Amygdala (tissue), 56 donors: ENCODE data around the gene CDK7.
A peak's percentile ranks its signal among the peaks of the same experiment; 100 is the strongest.
"Not testable (repeated sequence)": the region's sequence is repeated elsewhere in the genome, so short reads cannot be mapped to it uniquely, and the experiment has no call there.

Source experiments
- DNase-seq, 56 donors: peaks; one replicate each; lab custom pipeline; 2025; lab: John Stamatoyannopoulos, UW

CDK7 gene

GRCh38 chr5:69234457-69235268 lies at the start of gene CDK7:
CDK7 (plus strand) TSS chr5:69234886; CDS start chr5:69234976, 90 bp downstream.
- peak; percentile 50 to 96 (median 88) for DNase-seq

- no peak for DNase-seq
Observed at GRCh38 chr5:69187342-69187741, 47.3 kb upstream of the CDK7 start.

DNA sequence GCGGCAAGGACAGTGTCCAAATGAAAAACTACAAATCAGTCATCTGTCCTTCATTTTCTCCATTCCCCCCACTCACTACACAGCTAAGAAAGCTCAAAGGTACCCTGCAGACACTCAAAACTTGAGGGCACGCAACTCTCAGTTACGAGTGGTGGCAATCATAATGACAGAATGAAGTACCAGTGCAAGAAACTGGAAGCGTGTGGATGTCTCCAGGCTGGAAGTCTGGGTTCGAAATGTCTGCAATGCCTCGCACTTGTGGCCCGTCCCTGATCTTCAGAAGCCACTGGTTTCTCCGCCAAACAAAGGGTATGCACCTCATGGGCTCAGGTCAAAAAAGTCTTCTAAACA lies 45.9 kb upstream of the CDK7 start:
- DNase-seq, result no peak

DNA sequence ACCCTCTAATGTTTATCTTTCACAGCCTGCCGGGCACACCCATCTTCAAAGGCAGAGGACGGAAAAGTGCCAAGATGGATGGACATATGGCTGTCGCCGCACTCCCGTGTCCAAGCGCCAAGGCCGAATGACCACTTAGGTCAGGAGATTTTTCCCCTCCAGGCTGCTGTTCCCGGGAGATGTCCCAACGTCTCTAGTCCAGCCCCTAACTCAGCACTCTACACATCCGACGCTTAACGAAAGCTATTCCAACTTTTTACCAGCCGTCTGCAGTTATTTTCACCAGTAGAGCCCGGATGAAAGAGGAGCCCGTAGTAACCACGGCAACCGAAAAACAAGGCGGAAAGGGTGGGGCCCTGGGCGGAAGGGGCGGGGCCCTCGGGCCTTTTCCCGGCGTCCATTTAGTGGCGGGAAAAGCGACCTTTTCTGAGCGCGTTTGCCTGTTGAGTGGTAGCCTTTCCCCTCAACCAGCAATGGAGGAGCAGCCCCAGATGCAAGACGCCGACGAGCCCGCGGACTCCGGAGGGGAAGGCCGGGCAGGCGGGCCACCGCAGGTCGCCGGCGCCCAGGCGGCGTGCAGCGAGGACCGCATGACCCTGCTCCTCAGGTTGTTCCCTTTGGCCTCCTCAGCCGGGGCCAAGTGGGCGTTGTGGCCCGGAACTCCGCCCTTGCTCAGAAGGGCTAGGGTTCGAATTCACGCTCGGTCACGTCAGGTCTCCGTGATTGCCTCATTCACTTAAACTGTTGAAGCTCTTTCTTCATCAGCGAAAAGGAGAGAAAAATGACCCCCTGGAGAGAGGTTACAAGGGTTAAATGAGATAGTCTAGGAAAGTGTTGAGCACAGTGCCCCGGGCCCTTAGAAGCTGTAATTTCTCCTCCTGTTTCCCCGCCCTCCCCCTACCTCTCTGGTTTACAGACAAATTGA lies 45.3 kb upstream of the CDK7 start, which contains the start of gene CENPH:
Gene CENPH, plus strand, starts transcription at position 422 of the 925 bp plus-strand sequence. Its CDS starts 52 bp downstream, at position 474.
- peak; percentile 20 to 92 (median 74) for DNase-seq

DNA sequence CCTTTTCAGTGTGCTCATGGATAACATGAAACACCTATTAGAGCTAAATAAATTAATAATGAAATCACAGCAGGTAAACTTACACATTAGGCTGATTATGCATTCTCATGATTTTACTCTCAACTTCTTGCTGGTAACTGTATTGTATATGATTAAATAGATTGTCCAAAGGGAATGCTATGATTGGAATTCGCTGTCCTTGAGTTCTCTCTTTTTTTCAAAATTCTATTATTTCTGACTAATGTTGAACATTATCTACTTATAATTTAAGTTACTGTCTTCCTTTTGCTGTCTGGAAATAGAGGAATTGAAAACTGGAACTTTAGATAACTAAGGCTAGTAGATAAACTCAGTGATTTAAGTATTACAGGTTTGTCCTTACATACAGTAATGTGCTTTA lies 32.2 kb upstream of the CDK7 start:
- no peak for DNase-seq

DNA sequence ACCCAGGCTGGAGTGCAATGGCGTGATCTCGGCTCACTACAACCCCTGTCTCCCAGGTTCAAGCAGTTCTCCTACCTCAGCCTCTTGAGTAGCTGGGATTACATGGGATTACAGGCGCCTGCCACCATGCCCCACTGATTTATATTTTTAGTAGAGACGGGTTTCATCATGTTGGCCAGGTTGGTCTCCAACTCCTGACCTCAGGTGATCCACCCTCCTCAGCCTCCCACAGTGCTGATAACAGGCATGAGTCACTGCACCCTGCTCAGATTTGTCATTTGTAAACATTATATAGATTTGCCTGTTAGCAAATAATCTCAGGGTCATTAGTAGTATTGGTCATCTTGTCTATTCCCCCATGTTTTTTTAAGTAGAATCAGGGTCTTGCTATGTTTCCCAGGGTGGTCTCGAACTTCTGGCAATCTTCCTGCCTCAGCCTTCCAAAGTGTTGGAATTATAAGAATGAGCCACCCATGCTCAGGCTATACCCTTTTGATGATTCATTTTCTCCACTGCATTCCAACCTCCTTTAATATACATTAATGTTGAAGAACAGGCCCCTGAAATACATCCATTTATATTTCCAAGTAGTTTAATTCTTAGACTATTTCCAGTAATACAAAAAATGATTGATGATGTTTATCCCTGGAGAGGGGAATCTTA lies 28.0 kb upstream of the CDK7 start:
- DNase-seq, result no peak

DNA sequence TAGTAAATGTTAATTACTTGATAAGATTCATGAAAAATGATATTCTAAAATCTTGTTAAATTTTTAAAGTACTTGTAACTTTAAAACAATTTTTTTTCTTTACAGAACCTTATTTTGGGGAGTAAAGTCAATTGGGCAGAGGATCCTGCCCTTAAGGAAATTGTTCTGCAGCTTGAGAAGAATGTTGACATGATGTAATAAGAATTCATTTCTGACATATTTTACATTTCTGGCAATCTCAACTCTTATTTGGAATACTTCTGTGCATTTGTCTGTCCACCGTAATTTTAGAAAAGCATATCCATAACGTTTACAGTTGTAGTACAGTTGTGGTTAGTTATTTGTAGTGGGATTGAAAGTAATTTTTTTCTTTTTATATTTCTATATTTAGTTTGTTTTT lies 25.1 kb upstream of the CDK7 start:
- no peak for DNase-seq

- no peak for DNase-seq
Observed at GRCh38 chr5:69211200-69211599, 23.5 kb upstream of the CDK7 start.

DNA sequence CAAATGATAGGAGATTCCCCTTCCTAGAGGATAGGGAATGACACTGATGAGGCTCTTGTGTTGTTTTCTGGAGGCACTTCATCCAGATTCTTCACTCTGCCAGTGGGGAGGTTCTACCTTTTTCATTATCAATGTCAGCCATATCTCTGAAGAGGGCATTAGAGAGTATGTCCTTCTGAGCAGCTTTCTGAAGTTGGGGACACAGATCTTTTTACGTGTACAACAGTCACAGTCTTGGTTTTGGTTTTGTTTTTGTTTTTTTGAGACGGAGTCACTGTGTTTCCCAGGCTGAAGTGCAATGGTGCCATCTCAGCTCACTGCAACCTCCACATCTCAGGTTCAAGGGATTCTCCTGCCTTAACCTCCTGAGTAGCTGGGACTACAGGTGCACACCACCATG lies 22.7 kb upstream of the CDK7 start:
- DNase-seq, result no peak

- no peak for DNase-seq
Observed at GRCh38 chr5:69213513-69214215, 21.0 kb upstream of the CDK7 start.

- no peak for DNase-seq
Observed at GRCh38 chr5:69217151-69217511, 17.6 kb upstream of the CDK7 start.

GRCh38 chr5:69217548-69218526 lies 16.8 kb upstream of the CDK7 start:
- DNase-seq, result peak; percentile 48 to 97 (median 92)

DNA sequence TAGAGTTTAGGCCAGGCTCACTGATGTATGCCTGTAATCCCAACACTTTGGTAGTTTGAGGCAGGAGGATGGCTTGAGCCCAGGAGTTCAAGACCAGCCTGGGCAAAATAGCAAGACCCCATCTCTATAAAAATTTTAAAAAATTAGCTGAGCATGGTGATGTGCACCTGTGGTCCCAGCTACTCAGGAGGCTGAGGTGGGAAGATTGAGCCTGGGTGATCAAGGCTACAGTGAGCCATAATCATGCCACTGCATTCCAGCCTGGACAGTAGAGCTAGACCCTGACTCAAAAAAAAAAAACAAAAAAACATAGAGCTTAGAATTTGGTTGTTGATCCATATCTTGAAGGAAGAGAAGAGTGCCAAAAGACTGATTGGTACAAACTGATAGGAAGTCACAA lies 14.7 kb upstream of the CDK7 start:
- no peak for DNase-seq

DNA sequence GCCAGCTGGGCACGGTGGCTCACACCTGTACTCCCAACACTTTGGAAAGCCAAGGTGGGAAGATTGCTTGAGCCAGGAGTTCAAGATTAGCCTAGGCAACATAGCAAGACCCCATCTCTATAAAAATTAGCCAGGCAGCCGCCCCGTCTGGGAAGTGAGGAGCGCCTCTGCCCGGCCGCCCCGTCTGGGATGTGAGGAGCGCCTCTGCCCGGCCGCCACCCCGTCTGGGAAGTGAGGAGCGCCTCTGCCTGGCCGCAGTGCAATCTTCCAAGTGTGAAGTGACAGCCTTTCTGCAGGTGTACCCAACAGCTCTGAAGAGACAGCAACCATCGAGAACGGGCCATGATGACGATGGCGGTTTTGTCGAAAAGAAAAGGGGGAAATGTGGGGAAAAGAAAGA lies 14.3 kb upstream of the CDK7 start:
- not testable (repeated sequence) for DNase-seq

DNA sequence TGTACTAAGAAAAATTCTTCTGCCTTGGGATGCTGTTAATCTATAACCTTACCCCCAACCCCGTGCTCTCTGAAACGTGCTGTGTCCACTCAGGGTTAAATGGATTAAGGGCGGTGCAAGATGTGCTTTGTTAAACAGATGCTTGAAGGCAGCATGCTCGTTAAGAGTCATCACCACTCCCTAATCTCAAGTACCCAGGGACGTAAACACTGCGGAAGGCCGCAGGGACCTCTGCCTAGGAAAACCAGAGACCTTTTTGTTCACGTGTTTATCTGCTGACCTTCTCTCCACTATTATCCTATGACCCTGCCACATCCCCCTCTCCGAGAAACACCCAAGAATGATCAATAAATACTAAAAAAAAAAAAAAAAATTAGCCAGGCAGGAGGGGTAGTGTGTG lies 13.9 kb upstream of the CDK7 start:
- not testable (repeated sequence) for DNase-seq

DNA sequence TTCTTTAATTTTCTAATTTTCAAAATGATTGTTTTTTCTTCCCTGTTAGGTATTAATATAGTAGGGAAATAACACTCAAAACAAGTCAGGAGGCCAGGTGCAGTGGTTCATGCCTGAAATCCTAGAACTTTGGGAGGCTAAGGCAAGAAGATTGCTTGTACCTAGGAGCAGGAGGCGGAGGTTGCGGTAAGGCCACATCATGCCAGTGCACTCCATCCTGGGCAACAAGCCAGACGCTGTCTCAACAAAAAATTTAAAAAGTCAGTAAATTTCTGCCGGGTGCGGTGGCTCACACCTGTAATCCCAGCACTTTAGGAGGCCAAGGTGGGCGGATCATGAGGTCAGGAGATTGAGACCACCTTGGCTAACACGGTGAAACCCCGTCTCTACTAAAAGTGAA lies 10.2 kb upstream of the CDK7 start:
- DNase-seq, result no peak

GRCh38 chr5:69225860-69226259 lies 8.8 kb upstream of the CDK7 start:
- no peak for DNase-seq

DNA sequence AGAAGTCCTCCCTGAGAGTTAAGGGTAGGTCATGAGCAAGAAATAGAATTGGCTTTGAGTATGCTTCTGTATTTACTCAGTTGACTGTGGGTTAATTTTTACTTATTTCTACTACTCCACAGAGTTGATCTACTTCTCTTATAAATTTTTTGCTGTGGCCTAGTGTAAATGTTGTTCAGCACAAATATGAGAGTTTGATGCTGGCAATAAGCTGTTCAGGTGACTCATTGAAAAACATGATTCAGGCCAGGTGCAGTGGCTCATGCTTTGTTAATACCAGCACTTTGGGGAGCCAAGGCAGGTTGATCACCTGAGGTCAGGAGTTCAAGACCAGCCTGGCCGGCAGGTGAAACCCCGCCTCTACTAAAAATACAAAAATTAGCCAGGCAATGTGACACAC lies 4.5 kb upstream of the CDK7 start:
- no peak for DNase-seq

GRCh38 chr5:69231281-69231680 lies 3.4 kb upstream of the CDK7 start:
- no peak for DNase-seq
